HepG2 (cell line): ENCODE data around the gene COMMD1. TPM values are rescaled to one million over a fixed set of nuclear protein-coding genes. Genes with fewer than 3 reads are reported as not detected.

Experiments used
- ATRX ChIP-seq: sonication (generic); formaldehyde crosslinking; IDR thresholded peaks from 2 replicates; pipeline ENCODE4 v1.4.0; 2020; ENCODE audit warnings: missing genetic modification reagents, borderline replicate concordance
- CBX5 ChIP-seq: sonication (generic); formaldehyde crosslinking; IDR thresholded peaks from 2 replicates; pipeline ENCODE4 v1.4.0; 2020; ENCODE audit warnings: missing genetic modification reagents, borderline replicate concordance
- CCDC6 ChIP-seq: sonication (generic); formaldehyde crosslinking; IDR thresholded peaks from 2 replicates; pipeline ENCODE4 v1.8.1; 2022; ENCODE audit warnings: mild to moderate bottlenecking, missing genetic modification reagents, moderate library complexity
- CENPX ChIP-seq: sonication (generic); formaldehyde crosslinking; IDR thresholded peaks from 2 replicates; pipeline ENCODE4 v1.9.0; 2021; ENCODE audit warnings: mild to moderate bottlenecking, missing genetic modification reagents, moderate library complexity
- GATAD1 ChIP-seq: IDR thresholded peaks from 2 replicates; pipeline ENCODE4 v1.6.1; 2016; ENCODE audit warnings: missing genetic modification reagents, missing compliant biosample characterization
- HMGXB4 ChIP-seq, 2 experiments: sonication (generic) in 1 of 2; formaldehyde crosslinking in 1 of 2; IDR thresholded peaks; 2 replicates each; pipeline versions ENCODE4 v1.4.0 to v1.6.1; 2018 to 2020; ENCODE audit warnings: missing genetic modification reagents in 2 of 2, borderline replicate concordance in 1 of 2, low read depth in 1 of 2, mild to moderate bottlenecking in 1 of 2, missing biosample characterization in 1 of 2
- NAIF1 ChIP-seq: sonication (generic); formaldehyde crosslinking; IDR thresholded peaks from 2 replicates; pipeline ENCODE4 v1.5.0; 2020; ENCODE audit warnings: mild to moderate bottlenecking, missing genetic modification reagents, borderline replicate concordance
- NCOA2 ChIP-seq: sonication (generic); formaldehyde crosslinking; IDR thresholded peaks from 2 replicates; pipeline ENCODE4 v1.8.0; 2022; ENCODE audit warnings: inconsistent platforms
- PAXIP1 ChIP-seq: sonication (generic); formaldehyde crosslinking; conservative IDR thresholded peaks from 2 replicates; pipeline ENCODE4 v1.4.0; 2020; ENCODE audit warnings: mild to moderate bottlenecking, missing genetic modification reagents, moderate library complexity
- STAG1 ChIP-seq: sonication (generic); formaldehyde crosslinking; IDR thresholded peaks from 2 replicates; pipeline ENCODE4 v1.4.0; 2020; ENCODE audit warnings: missing genetic modification reagents
- TEAD3 ChIP-seq: optimal IDR thresholded peaks from 2 replicates; pipeline ENCODE3; 2016; ENCODE audit warnings: borderline replicate concordance
- TRIM24 ChIP-seq: sonication (generic); formaldehyde crosslinking; IDR thresholded peaks from 2 replicates; pipeline ENCODE4 v1.8.0; 2022; ENCODE audit warnings: mild to moderate bottlenecking, missing genetic modification reagents
- U2AF1 ChIP-seq: fragments of 200-400 bp; formaldehyde crosslinking; optimal IDR thresholded peaks from 2 replicates; pipeline ENCODE3; 2017; ENCODE audit warnings: mild to moderate bottlenecking, low read depth, low read length
- ZFP41 ChIP-seq: sonication (generic); formaldehyde crosslinking; IDR thresholded peaks from 2 replicates; pipeline ENCODE4 v1.4.0; 2020; ENCODE audit warnings: mild to moderate bottlenecking, missing genetic modification reagents, borderline replicate concordance
- ZFP90 ChIP-seq: sonication (generic); formaldehyde crosslinking; IDR thresholded peaks from 2 replicates; pipeline ENCODE4 v1.8.0; 2022; ENCODE audit warnings: missing genetic modification reagents, mild to moderate bottlenecking, inconsistent platforms, borderline replicate concordance
- ZIK1 ChIP-seq: sonication (generic); formaldehyde crosslinking; IDR thresholded peaks from 2 replicates; pipeline ENCODE4 v1.5.0; 2020; ENCODE audit warnings: mild to moderate bottlenecking, low read depth, missing genetic modification reagents, borderline replicate concordance
- ZNF136 ChIP-seq: sonication (generic); formaldehyde crosslinking; IDR thresholded peaks from 2 replicates; pipeline ENCODE4 v1.8.1; 2022; ENCODE audit warnings: low read depth, mild to moderate bottlenecking, moderate library complexity, missing genetic modification reagents
- ZNF276 ChIP-seq: sonication (generic); formaldehyde crosslinking; IDR thresholded peaks from 2 replicates; pipeline ENCODE4 v1.4.0; 2020; ENCODE audit warnings: mild to moderate bottlenecking, low read depth, missing genetic modification reagents
- ZNF800 ChIP-seq: sonication (generic); formaldehyde crosslinking; IDR thresholded peaks from 2 replicates; pipeline ENCODE4 v1.4.0; 2020; ENCODE audit warnings: missing genetic modification reagents
- polyA plus RNA-seq, 8 experiments: library from polyadenylated mRNA; depleted of rRNA in 3 of 8; stranded (reverse) in 7 of 8; unstranded in 1 of 8; fragments of >200 nt; fragmentation: Illumina TruSeq in 4 of 8; extraction: Trizol in 4 of 8; gene quantifications; 2 replicates each; pipeline versions ENCODE4 v1.2.1 to v1.2.3, GENCODE V29; 2011 to 2016; ENCODE audit warnings: low read depth in 4 of 8, missing spikeins in 1 of 8, mixed read lengths in 1 of 8; ENCODE audit not compliant: insufficient read depth in 1 of 8
- total RNA-seq, 5 experiments: library from RNA; depleted of rRNA; stranded (reverse); fragments of >200 nt; fragmentation: Illumina TruSeq; extraction: Trizol; gene quantifications; 2 replicates each; pipeline ENCODE4 v1.2.3, GENCODE V29; 2016; ENCODE audit warnings: low read depth in 1 of 5

Gene COMMD1
- total and polyA plus RNA-seq, 2 of the 13 experiments (the other 11 are each of a cell fraction or from before 2014, with no cell fraction given) = 25.7 to 105 TPM

GRCh38 chr2:61898810-61899209, 6.7 kb upstream of the COMMD1 start (continued):
- TF ChIP-seq TRIM24 (CRISPR knock-in tag) = no peak
- no peak for TF ChIP-seq ZIK1 (CRISPR knock-in tag)
- no peak for TF ChIP-seq ZFP41
- no peak for TF ChIP-seq U2AF1
- TF ChIP-seq ATRX (CRISPR knock-in tag) = no peak
- TF ChIP-seq GATAD1 = no peak
- no peak for TF ChIP-seq ZNF800 (CRISPR knock-in tag)
- peak; percentile 61 for TF ChIP-seq TEAD3 (CRISPR knock-in tag)
- TF ChIP-seq HMGXB4 (CRISPR knock-in tag; IDR thresholded peaks at IDR 0.05; ENCODE audit: borderline replicate concordance in 1 of 2, low read depth in 1 of 2) = peak in 1 of 2 experiments; percentile 59; a peak in 1 of 4 replicates
- TF ChIP-seq ZFP90 (CRISPR knock-in tag) = no peak
- no peak for TF ChIP-seq NAIF1 (CRISPR knock-in tag)
- TF ChIP-seq ZNF136 (CRISPR knock-in tag) = no peak
- TF ChIP-seq CENPX (CRISPR knock-in tag) = no peak
- no peak for TF ChIP-seq PAXIP1 (CRISPR knock-in tag)
- no peak for TF ChIP-seq NCOA2
- TF ChIP-seq ZNF276 (CRISPR knock-in tag) = no peak
- TF ChIP-seq CBX5 (CRISPR knock-in tag) = no peak
- TF ChIP-seq STAG1 (CRISPR knock-in tag) = peak; percentile 84
- no peak for TF ChIP-seq CCDC6
